Liver (tissue), 3 donors: ENCODE results near the gene RELN.

Source experiments
- ATF3 ChIP-seq: IDR thresholded peaks from 2 replicates; pipeline ENCODE4 v1.6.1; 2016; ENCODE audit warnings: antibody characterized with exemption
- CTCF ChIP-seq: fragments of 150-350 bp; IDR thresholded peaks from 2 replicates; pipeline ENCODE4 v1.5.1; 2017; ENCODE audit warnings: improper control_type of control experiment, low read depth, low read length; ENCODE audit not compliant: missing input control
- EGR1 ChIP-seq, 2 donors: IDR thresholded peaks; 2 replicates each; pipeline ENCODE4 v1.6.1; 2016 to 2018; ENCODE audit warnings: antibody characterized with exemption in 2 of 2, low read depth in 2 of 2
- GABPA ChIP-seq, 2 donors: IDR thresholded peaks in 1 of 2; conservative IDR thresholded peaks in 1 of 2; 2 replicates each; pipeline ENCODE4 v1.6.1; 2016; ENCODE audit warnings: antibody characterized with exemption in 2 of 2, mild to moderate bottlenecking in 1 of 2, moderate library complexity in 1 of 2
- MAX ChIP-seq: IDR thresholded peaks from 2 replicates; pipeline ENCODE4 v1.6.1; 2016; ENCODE audit warnings: antibody characterized with exemption
- REST ChIP-seq: IDR thresholded peaks from 2 replicates; pipeline ENCODE4 v1.6.1; 2016; ENCODE audit warnings: antibody characterized with exemption, mild to moderate bottlenecking
- RXRA ChIP-seq, 2 donors: IDR thresholded peaks; 2 replicates each; pipeline ENCODE4 v1.6.1; 2017 to 2018; ENCODE audit warnings: antibody characterized with exemption in 2 of 2, mild to moderate bottlenecking in 1 of 2
- SP1 ChIP-seq: IDR thresholded peaks from 2 replicates; pipeline ENCODE4 v1.6.1; 2018; ENCODE audit warnings: antibody characterized with exemption, mild to moderate bottlenecking
- TAF1 ChIP-seq: conservative IDR thresholded peaks from 2 replicates; pipeline ENCODE4 v1.6.1; 2016; ENCODE audit warnings: antibody characterized with exemption, mild to moderate bottlenecking
- YY1 ChIP-seq: IDR thresholded peaks from 2 replicates; pipeline ENCODE4 v1.6.1; 2016; ENCODE audit warnings: antibody characterized with exemption, mild to moderate bottlenecking
- ZBTB33 ChIP-seq: IDR thresholded peaks from 2 replicates; pipeline ENCODE4 v1.6.1; 2016; ENCODE audit warnings: antibody characterized with exemption
- donor health status: healthy.
- donor health status: healthy.

GRCh38 chr7:103777440-103777839 is 212.0 kb downstream of the RELN start:
- TF ChIP-seq EGR1 (IDR thresholded peaks at IDR 0.05; ENCODE audit: low read depth in 2 of 2) (no peak), ATF3 (no peak), CTCF (no peak), REST (no peak), ZBTB33 (no peak), TAF1 (no peak), RXRA (IDR thresholded peaks at IDR 0.05) (no peak), YY1 (no peak), GABPA (IDR thresholded peaks at IDR 0.05 in 1 of 2, conservative IDR thresholded peaks at IDR 0.05 in 1 of 2) (no peak), MAX (no peak), SP1 (no peak)
